ENCODE results near the gene SLC8A3. TPM values are rescaled to one million over a fixed set of nuclear protein-coding genes. Genes with fewer than 3 reads are reported as not detected.
A peak's percentile ranks its signal among the peaks of the same experiment; 100 is the strongest.

Gene SLC8A3
- total and polyA plus RNA-seq, 2 of the 13 experiments (the other 11 are each of a cell fraction or from before 2014, with no cell fraction given) = 0.01 to 0.02 TPM

DNA sequence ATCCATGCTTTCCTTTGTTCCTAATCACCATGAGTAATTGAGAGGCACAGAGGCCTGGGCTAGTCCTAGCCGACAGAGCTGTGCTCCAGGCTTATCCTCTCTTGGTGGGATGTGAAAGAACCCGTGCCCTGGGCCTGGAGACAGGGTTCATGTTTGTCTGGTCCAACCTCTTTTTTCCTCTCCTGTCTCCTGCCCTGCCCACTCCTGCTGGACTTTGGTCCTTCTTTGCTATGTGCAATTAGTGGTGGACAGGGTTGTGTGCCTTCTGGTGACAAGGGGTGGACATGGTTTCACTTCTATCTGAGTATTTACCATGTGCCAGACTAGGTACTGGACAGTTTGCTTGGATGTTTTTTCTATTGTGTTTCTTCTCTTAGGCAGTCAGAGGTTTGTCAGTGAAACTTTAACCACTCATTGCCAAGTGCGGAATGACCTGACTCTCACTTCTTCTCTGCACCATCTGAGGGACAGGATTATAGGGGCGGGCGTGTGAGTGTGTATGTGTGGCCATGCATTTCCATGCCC, 183.4 kb downstream of the SLC8A3 start (continued):
- TF ChIP-seq CEBPZ (IDR thresholded peaks at IDR 0.05; ENCODE audit: low read length) (no peak), ZFP91 (CRISPR knock-in tag; IDR thresholded peaks at IDR 0.05; ENCODE audit: borderline replicate concordance) (no peak), SP5 (CRISPR knock-in tag; IDR thresholded peaks at IDR 0.05; ENCODE audit: borderline replicate concordance, low read depth) (peak; percentile 97), SMAD9 (CRISPR knock-in tag; IDR thresholded peaks at IDR 0.05) (no peak), ZFP36 (IDR thresholded peaks at IDR 0.05; ENCODE audit: borderline replicate concordance, low read depth, low read length, partially characterized antibody) (no peak), NR2F1 (CRISPR knock-in tag; IDR thresholded peaks at IDR 0.05) (no peak), SMARCC2 (IDR thresholded peaks at IDR 0.05) (no peak), ZNF20 (CRISPR knock-in tag; IDR thresholded peaks at IDR 0.05) (no peak), SNAPC2 (CRISPR knock-in tag; IDR thresholded peaks at IDR 0.05) (no peak), ZSCAN20 (CRISPR knock-in tag; IDR thresholded peaks at IDR 0.05; ENCODE audit: borderline replicate concordance) (no peak; the same call in 1 of the 2 replicates), ZNF609 (CRISPR knock-in tag; IDR thresholded peaks at IDR 0.05; ENCODE audit: borderline replicate concordance) (peak; percentile 65; the same call in 1 of the 2 replicates), NCOR1 (IDR thresholded peaks at IDR 0.05; ENCODE audit: borderline replicate concordance, low read length) (peak; percentile 75; the same call in 1 of the 2 replicates), SMC3 (IDR thresholded peaks at IDR 0.05; ENCODE audit: low read length) (peak; percentile 49; the same call in 1 of the 2 replicates), SKI (IDR thresholded peaks at IDR 0.05; ENCODE audit: partially characterized antibody) (peak; percentile 83)
- TF ChIP-seq, protein P1, sequence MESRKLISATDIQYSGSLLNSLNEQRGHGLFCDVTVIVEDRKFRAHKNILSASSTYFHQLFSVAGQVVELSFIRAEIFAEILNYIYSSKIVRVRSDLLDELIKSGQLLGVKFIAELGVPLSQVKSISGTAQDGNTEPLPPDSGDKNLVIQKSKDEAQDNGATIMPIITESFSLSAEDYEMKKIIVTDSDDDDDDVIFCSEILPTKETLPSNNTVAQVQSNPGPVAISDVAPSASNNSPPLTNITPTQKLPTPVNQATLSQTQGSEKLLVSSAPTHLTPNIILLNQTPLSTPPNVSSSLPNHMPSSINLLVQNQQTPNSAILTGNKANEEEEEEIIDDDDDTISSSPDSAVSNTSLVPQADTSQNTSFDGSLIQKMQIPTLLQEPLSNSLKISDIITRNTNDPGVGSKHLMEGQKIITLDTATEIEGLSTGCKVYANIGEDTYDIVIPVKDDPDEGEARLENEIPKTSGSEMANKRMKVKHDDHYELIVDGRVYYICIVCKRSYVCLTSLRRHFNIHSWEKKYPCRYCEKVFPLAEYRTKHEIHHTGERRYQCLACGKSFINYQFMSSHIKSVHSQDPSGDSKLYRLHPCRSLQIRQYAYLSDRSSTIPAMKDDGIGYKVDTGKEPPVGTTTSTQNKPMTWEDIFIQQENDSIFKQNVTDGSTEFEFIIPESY (CRISPR knock-in tag; IDR thresholded peaks at IDR 0.05) = peak; percentile 52; the same call in 1 of the 2 replicates
- TF ChIP-seq, protein P2, sequence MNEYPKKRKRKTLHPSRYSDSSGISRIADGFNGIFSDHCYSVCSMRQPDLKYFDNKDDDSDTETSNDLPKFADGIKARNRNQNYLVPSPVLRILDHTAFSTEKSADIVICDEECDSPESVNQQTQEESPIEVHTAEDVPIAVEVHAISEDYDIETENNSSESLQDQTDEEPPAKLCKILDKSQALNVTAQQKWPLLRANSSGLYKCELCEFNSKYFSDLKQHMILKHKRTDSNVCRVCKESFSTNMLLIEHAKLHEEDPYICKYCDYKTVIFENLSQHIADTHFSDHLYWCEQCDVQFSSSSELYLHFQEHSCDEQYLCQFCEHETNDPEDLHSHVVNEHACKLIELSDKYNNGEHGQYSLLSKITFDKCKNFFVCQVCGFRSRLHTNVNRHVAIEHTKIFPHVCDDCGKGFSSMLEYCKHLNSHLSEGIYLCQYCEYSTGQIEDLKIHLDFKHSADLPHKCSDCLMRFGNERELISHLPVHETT (CRISPR knock-in tag; conservative IDR thresholded peaks at IDR 0.05) = no peak
